ENCODE results near the gene APAF1. TPM values are rescaled to one million over a fixed set of nuclear protein-coding genes. Genes with fewer than 3 reads are reported as not detected.

APAF1 gene, protein sequence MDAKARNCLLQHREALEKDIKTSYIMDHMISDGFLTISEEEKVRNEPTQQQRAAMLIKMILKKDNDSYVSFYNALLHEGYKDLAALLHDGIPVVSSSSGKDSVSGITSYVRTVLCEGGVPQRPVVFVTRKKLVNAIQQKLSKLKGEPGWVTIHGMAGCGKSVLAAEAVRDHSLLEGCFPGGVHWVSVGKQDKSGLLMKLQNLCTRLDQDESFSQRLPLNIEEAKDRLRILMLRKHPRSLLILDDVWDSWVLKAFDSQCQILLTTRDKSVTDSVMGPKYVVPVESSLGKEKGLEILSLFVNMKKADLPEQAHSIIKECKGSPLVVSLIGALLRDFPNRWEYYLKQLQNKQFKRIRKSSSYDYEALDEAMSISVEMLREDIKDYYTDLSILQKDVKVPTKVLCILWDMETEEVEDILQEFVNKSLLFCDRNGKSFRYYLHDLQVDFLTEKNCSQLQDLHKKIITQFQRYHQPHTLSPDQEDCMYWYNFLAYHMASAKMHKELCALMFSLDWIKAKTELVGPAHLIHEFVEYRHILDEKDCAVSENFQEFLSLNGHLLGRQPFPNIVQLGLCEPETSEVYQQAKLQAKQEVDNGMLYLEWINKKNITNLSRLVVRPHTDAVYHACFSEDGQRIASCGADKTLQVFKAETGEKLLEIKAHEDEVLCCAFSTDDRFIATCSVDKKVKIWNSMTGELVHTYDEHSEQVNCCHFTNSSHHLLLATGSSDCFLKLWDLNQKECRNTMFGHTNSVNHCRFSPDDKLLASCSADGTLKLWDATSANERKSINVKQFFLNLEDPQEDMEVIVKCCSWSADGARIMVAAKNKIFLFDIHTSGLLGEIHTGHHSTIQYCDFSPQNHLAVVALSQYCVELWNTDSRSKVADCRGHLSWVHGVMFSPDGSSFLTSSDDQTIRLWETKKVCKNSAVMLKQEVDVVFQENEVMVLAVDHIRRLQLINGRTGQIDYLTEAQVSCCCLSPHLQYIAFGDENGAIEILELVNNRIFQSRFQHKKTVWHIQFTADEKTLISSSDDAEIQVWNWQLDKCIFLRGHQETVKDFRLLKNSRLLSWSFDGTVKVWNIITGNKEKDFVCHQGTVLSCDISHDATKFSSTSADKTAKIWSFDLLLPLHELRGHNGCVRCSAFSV (N-terminal part only)
- total RNA-seq = 6.2 and 14.3 TPM in 2 replicates

DNA sequence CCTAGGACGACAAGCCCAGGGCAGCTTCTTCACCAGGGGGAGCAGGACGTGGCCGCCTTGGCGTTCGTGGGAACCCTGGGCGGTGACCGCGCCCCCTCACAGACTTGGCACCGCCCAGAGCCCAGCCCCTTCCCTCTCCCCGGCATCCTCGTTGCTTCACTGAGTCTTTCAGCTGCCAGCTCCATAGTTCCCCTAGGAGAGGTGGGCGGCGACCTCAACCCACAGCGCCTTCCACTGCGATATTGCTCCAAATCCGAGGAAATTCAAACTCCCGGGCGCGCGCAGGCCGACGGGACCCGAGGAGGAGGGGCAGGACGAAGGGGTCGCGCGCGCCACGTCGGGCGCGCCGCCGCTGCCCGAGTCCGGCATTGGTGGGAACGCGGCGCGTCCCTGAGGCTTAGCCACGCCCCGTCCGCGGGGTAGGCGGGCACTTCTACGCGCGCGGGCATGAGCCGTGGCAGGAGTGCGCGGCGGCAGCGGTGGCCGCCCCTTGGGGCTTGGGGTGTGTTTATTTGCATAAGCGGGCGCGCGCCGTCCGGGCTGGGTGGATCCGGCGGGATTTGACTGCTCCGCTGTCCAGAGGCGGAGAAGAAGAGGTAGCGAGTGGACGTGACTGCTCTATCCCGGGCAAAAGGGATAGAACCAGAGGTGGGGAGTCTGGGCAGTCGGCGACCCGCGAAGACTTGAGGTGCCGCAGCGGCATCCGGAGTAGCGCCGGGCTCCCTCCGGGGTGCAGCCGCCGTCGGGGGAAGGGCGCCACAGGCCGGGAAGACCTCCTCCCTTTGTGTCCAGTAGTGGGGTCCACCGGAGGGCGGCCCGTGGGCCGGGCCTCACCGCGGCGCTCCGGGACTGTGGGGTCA lies at the start of gene APAF1, which contains the start of gene IKBIP:
TSS of gene APAF1 (plus strand) at position 579 of the 860 bp plus-strand sequence. CDS start 3,070 bp downstream, outside the sequence.
TSS of gene IKBIP (minus strand) at position 77 of the 860 bp plus-strand sequence. CDS start 87 bp downstream, outside the sequence.

Other genes with a start within 250 kb of the APAF1 start
- gene TMPO, start 129.7 kb upstream of the APAF1 start, total RNA-seq = 59.7 and 60.1 TPM in 2 replicates
- gene SLC25A3, start 51.6 kb upstream of the APAF1 start, total RNA-seq = 473 and 548 TPM in 2 replicates
- 5.5 and 16.0 TPM in 2 replicates for gene IKBIP, start 502 bp upstream of the APAF1 start, total RNA-seq

Measured in nasal cavity respiratory epithelium epithelial cell of viscerocranial mucosa (primary cell).